HG02884 (cell line): ENCODE data around the gene AFG3L2.

Experiments
- ATAC-seq: cut with Tn5 transposase; IDR thresholded peaks from one replicate; pipeline ENCODE4 v1.9.1; 2021; ENCODE audit warnings: mild to moderate bottlenecking, moderate library complexity; ENCODE audit not compliant: unreplicated experiment

The AFG3L2 gene

GRCh38 chr18:12283256-12283655 is 93.8 kb downstream of the AFG3L2 start:
- no peak for ATAC-seq

- no peak for ATAC-seq
Observed at GRCh38 chr18:12282442-12283039, 94.5 kb downstream of the AFG3L2 start.

- ATAC-seq = no peak
Observed at GRCh38 chr18:12281861-12282260, 95.2 kb downstream of the AFG3L2 start.

GRCh38 chr18:12279781-12280531 is 97.1 kb downstream of the AFG3L2 start:
- no peak for ATAC-seq
